NCI-H146 (cell line): Measurements from ENCODE around the gene MMP24.
"Not testable (repeated sequence)": the region's sequence is repeated elsewhere in the genome, so short reads cannot be mapped to it uniquely, and the experiment has no call there.

Experiments used
- DNase-seq: peaks from one replicate; lab custom pipeline; 2025; lab: John Stamatoyannopoulos, UW

The MMP24 gene

DNA sequence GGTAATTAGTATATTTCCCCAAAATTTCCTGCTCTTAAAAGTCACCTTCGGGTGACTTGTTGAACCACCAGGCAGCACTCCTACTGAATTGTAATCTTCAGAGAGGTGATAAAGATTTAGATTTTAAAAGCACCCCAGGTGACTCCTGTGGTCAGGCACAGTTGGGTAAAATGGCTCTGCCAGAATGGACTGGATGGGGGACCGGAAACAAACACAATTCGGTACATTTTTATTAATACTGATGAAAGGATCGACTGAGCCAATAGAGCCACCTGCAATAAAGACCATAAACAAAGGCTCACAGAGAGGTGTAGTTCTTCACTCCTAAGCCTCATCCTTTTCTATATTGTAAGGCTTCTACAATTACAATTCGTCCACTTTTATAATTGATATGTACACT lies 85.3 kb downstream of the MMP24 start:
- DNase-seq, result peak; percentile 23

DNA sequence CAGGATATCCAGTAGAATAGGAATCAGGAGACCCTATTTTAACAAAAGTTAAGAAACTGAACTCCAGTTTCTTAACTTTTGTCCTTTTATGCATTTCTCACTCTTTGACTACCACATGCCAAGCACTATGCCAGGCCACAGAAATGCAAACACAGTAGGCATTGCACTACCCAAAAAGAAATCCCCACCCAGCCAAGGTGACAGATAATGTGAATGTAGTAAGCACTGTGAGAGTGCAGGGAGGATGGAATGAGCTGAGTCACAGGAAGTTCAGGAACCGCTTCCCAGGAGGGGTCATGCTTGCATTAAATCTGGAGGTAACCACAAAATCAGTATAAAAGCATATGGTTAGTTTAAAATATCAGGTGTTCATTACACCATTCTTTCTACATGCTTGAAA lies 85.8 kb downstream of the MMP24 start:
- DNase-seq, result peak; percentile 8

DNA sequence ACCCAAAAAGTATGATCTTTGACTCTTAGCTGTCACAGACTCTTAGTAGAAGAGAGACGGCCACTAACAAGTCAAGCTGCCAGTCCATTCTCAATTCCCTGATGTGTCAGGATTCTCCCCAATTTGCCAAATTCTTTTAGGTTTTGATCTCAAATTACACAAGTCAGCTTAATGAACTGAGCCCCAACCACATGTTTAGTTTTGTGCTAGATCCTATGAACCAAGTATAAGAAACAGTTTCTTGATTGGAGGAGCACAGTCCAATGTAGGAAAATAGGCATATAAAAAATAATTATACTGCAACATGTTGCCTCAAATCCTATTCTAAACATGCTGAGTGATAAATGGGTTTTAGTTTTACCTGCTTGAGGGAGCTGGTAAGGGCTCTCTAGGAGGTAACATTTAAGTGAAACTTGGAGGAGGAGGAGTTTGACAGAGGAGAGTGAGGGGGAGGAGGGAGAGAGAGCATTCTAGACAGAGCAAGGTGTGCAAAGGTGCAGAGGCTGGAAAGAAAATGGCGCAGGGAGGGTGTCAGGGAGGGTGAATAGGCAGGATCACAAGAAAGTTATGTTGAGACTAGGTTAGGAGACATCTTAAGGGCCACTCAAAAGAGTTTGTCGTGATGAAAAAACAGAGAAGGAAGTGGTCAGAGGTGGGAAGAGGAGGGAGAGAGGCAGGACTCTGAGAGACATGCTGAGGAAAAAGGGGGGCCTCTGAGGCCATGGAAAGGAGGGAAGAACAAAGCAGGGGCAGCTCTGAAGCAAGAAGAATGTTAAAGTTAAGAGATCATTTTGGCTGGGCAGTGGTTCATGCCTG lies 88.5 kb downstream of the MMP24 start:
- DNase-seq, result no peak

DNA sequence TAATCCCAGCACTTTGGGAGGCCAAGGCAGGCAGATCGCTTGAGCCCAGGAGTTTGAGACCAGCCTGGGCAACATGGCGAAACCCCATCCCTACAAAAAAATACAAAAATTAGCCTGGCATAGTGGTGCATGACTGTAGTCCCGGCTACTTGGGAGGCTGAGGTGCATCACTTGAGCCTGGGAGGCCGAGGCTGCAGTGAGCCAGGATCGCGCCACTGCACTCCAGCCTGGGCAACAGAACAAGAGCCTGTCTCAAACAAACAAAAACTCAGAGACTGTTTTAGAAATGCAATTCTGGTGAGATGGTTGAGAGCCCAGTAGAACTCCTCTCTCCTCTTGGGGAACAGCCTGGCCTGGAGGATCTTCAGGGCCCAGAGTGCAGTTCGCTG lies 89.1 kb downstream of the MMP24 start:
- DNase-seq, result not testable (repeated sequence)

DNA sequence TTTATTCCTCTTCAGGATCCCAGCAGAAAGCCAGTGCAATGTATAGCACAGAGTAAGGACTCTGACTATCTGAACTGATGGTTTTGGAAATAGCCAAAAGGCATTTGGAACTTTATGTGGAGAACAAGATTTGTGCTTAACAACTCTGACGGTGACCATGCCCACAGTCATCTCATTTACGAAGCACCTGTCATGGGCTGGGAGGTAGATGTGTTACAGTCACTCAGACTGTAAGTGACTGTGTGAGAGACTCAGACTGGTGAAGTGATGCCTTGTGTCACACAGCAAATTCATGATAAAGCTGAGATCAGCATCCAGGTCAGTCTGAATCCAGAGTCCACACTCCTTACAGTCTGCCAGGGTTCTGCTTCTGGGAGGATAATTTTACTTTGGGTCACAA lies 89.6 kb downstream of the MMP24 start:
- no peak for DNase-seq

DNA sequence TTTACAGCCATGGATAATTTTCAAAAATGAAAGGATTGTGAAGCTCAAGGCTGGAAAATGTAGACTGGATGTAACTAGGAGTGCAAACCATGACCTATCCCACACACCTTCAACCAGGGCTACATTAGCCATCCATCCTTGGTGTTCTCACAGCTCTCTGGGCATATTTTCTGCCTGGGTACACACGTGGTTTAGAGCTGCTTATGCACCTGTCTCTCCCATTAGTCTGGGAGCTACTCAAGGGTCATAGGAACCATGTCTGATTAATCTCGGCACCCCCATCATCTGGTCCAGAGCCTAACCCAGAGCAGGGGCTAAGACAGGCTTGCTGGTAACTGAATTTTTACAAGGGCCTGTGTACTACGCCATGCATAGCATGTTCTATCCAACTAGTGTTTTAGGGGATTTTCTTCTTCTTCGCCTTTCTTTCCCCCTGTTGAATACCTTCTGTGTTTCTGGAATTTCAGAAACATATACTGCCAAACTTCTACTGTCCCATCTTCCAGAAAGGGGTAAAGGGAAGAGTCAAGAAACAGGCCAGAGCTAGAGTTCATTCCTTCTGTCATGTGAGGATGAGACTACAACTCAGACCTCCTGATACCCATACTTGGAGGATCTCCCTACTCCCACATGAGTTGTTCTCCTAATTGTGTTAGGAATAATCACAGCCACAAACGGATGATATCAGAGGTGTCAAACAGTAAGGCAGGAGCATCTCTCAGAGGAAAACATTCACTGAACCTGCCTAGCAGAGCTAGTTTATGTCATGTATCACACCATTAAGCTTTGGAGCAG lies 91.1 kb downstream of the MMP24 start:
- no peak for DNase-seq

DNA sequence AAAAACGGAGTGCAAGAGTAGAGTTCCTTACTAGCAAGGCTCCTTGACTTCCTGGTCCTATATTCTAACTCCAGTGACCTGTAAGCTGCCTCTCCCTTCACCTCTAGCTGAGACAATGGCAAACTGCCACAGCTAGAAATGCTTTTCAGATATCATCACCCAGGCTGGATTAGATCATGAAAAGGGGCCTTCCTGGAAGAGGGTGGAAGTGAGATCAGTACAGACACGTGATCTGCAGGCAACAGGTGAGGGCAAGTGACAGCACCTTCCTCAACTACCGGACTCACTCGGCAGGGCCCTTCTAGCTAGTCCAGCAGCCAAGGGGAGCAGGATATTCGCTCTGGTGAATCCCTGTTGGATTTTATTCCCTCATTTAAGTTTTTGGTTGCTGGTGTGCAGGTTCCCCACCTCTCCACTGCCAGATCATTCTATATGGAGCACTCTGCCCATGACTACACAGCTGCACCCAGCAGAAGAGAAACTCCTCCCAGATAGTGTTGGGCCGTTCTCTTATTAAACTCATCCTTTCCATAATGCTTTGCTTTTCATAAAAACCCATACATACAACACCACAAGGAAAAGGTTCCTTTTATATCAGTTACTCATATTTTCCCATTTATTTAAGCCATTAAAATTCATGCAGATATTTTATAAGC lies 92.1 kb downstream of the MMP24 start:
- DNase-seq, result no peak

DNA sequence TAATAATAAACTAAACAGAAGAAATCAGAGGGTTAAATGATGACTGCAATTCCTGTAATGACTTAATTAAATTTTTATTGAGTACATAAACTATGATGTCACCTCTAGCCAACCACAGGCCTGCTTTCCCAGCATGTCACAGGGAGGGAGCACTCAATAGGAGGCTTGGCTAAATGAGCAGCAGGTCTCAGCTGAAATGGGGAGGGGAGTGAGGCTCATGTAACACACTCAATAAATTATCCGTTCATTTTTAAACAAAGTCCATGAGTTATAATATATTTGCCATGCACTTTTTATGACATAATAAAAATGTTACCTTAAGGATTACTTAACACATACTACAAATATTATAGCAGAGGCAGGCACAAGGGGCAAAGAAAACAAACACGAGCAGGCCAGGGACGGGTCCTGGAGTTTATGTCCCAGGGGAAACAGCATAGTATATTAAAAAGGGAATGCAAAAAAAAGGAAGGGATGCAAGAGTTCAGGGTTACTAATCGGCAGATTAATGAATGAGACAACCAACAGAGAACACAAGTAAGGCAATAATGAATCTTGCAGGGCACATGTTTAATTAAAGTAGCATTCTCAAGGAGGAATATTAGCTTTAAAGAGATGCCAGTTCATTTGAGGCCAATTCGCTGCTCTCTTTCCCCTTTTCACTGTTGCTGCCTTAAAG lies 92.8 kb downstream of the MMP24 start:
- peak; percentile 28 for DNase-seq

DNA sequence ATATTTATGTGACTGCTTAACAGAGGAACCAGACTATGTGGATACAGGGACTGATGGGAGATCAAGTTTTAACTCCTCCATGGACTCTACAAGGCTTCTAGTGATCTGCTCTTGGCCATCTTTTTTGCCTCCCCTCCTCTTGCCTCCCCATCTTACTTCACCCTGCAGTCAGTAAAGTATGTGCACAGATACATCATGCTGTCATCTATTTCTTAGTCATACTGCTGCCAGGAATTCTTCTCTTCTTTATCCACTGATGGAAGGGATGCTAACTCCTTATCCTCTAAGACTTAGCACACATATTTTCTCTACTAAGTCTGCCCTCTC lies 93.3 kb downstream of the MMP24 start:
- DNase-seq, result no peak

DNA sequence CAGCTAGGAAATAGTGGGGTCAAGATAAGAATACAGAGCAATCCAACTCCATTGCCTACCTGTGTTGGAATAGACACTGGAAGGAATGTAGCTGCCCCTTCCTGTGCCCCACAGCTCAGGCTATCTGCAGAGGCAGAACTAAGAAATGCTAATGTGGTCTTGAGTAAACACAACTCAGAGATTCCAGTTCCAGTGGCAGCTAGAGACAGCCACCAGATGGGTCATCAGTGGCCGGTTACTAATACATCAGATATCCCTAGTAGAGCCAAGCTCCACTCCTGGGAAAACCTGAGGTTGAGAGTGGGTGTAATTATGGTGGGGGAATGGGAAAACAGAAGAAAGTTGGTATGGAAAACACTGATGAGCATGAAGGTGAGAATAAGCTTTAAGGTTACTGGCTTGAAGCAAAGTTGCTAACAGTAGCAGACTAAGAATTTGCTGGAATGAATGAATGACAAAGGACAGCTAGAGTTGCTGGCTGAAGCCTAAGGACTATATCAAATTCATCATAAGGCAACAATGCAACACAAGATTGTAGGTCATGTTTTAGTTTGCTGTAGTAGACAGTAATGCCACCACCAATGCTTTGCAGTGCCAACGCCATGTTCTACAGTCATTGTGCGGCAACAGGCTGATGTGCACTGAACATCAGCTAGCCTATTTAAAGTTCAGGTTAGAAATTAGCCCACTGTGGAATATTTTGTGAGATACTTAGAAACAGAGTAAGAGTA lies 94.1 kb downstream of the MMP24 start:
- DNase-seq, result no peak

DNA sequence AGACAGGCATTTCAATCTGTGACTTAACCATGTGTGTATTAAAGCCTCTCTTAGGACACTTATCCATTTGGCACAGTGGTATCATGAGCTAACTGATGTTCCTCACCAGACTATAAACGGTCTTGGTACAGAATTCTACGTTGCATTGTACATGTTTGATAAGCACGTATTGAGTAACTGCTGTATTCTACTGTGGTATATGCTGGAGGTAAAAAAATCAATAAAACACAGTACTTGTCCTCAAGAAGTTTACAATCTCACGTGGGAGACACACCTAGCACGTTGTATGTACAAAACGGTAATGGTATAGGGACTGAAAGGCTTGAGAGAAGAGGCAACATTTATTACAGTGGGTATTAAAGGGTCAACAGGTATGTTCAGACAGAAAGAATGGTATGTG lies 98.9 kb downstream of the MMP24 start:
- DNase-seq, result no peak

DNA sequence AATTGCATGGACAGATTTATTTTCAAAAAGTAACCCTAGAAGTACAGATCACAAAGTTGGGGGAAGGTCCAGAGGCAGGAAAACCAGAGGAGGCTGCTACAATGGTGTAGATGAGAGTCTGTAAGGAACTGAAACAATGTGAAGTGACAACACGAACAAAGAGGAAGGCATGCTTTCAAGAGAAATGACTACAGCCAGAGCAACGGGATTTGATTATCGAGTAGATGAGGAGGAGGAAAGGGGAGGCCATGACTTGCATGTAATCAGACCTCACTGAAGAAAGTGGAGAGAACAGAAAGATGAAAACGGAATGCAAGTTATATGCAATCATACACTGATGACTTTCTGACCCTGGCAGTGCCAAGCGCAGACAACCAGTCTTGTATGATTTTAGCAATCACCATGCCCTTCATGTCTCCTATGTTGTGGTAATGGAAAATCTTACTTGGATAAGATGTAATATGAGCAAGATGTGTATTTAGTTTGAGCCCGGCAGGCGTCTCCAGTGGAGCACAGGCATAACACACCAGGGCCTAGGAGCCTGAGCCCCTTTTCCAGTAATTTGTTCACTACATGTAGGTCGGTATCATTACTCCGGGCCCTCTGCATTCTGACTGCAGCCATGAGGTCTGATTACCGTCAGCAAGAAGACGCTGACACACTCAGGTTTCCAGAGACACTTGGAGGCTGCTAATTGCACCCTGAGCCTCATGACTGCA lies 99.7 kb downstream of the MMP24 start:
- no peak for DNase-seq
